GM21576 (cell line): Measurements from ENCODE around the gene B3GALNT2.

Source experiments
- ATAC-seq: cut with Tn5 transposase; IDR thresholded peaks from one replicate; pipeline ENCODE4 v1.9.1; 2021; ENCODE audit warnings: mild to moderate bottlenecking, moderate library complexity; ENCODE audit not compliant: unreplicated experiment

B3GALNT2 gene

GRCh38 chr1:235455823-235456222 lies 48.4 kb downstream of the B3GALNT2 start:
- no peak for ATAC-seq

- no peak for ATAC-seq
These were observed 49.2 kb downstream of the B3GALNT2 start for GRCh38 chr1:235455097-235455496.

- no peak for ATAC-seq
These were observed 50.2 kb downstream of the B3GALNT2 start for GRCh38 chr1:235454021-235454420.

GRCh38 chr1:235450886-235451483 lies 53.3 kb downstream of the B3GALNT2 start:
- no peak for ATAC-seq

- no peak for ATAC-seq
These were observed 53.8 kb downstream of the B3GALNT2 start for GRCh38 chr1:235450433-235450832.

GRCh38 chr1:235448616-235449015 lies 55.6 kb downstream of the B3GALNT2 start:
- ATAC-seq, result no peak

- no peak for ATAC-seq
These were observed 61.3 kb downstream of the B3GALNT2 start for GRCh38 chr1:235442788-235443429.

- ATAC-seq, result no peak
These were observed 63.0 kb downstream of the B3GALNT2 start for GRCh38 chr1:235441159-235441685.

GRCh38 chr1:235434001-235434400 lies 70.3 kb downstream of the B3GALNT2 start:
- ATAC-seq, result no peak

GRCh38 chr1:235430991-235431390 lies 73.3 kb downstream of the B3GALNT2 start:
- ATAC-seq, result no peak

- ATAC-seq, result no peak
These were observed 75.1 kb downstream of the B3GALNT2 start for GRCh38 chr1:235429143-235429542.

GRCh38 chr1:235427447-235427846 lies 76.8 kb downstream of the B3GALNT2 start:
- ATAC-seq, result no peak

GRCh38 chr1:235426680-235427079 lies 77.6 kb downstream of the B3GALNT2 start:
- no peak for ATAC-seq

GRCh38 chr1:235426143-235426542 lies 78.1 kb downstream of the B3GALNT2 start:
- ATAC-seq, result no peak

- ATAC-seq, result no peak
These were observed 78.9 kb downstream of the B3GALNT2 start for GRCh38 chr1:235425357-235425756.

GRCh38 chr1:235424092-235424491 lies 80.2 kb downstream of the B3GALNT2 start:
- ATAC-seq, result no peak

GRCh38 chr1:235423214-235423652 lies 81.0 kb downstream of the B3GALNT2 start:
- ATAC-seq, result no peak

GRCh38 chr1:235421751-235422150 lies 82.5 kb downstream of the B3GALNT2 start:
- no peak for ATAC-seq

- no peak for ATAC-seq
These were observed 87.1 kb downstream of the B3GALNT2 start for GRCh38 chr1:235417086-235417697.

GRCh38 chr1:235416662-235417049 lies 87.6 kb downstream of the B3GALNT2 start:
- ATAC-seq, result no peak

GRCh38 chr1:235415008-235415904 lies 89.0 kb downstream of the B3GALNT2 start:
- peak; percentile 60 for ATAC-seq
